Measurements from ENCODE around the gene CABP7. TPM values are rescaled to one million over a fixed set of nuclear protein-coding genes. Genes with fewer than 3 reads are reported as not detected.

The CABP7 gene
- total and polyA plus RNA-seq, 2 donors (not counting 1 experiment from before 2014, with no cell fraction given) = 0.03 TPM; not detected in 1

DNA sequence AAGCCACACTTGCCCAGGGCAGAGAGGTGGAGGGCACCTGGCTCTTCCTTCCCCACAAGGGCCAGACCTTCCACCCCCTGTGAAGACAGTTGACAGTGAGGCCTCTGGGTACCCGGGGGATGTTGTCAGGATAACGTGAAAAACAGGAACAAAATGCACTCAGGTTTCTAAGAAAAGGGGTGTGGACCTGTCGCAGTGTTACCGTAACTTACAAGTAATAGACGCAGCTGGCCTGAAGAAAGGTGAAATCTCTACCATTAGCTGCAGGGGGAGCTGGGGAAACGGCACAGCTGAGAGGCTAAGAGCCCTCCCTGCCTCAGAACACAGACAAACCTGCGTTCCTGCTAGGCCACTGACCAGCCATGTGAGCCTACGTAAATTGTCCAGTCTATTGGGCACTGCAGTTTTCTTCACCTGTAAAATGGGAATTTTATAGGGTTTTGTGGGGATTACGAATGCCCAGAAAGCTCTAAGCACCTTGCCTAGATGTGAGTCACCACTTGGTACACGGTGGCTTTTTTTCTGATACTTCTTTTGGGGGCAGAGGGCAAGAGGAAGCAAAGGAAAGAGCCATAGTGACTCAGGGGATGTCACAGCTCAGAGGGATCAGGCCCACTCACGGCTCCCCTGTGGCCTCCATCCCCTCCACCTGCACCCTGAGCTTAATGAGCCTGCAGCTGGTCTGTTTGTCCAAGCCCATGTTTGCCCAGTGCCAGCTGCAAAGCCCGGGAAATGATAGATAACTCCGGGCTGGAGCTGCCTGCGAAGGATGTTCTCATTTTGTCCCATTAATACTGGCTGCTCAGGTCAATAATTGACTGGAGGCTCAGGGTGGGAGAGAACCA lies 18.4 kb upstream of the CABP7 start:
- Histone ChIP-seq H2AFZ (ENCODE audit: insufficient read depth, low read depth, low read length, poor library complexity, severe bottlenecking) (no peak overlapping the region), H3K27me3 (replicated peaks in 1 of 4; ENCODE audit: control extremely low read depth in 1 of 4, control insufficient read depth in 3 of 4, insufficient read depth in 4 of 4, low read length in 3 of 4) (peaks cover 0 to 19% (median 4%) of the 10 kb centered on the region in 4 experiments), H3K27ac (ENCODE audit: low read length in 2 of 2) (no peak overlapping the region), H3K4me1 (ENCODE audit: control insufficient read depth in 2 of 2, insufficient read depth in 2 of 2, low read length in 2 of 2) (peaks cover 19 to 28% of the 10 kb centered on the region in 2 donors), H4K20me1 (ENCODE audit: control insufficient read depth, insufficient read depth, low read length, poor library complexity, severe bottlenecking) (no peaks in the 10 kb centered on the region), H3K4me3 (ENCODE audit: control extremely low read depth in 1 of 5, extremely low read depth in 1 of 5, insufficient read depth in 1 of 5, low read depth in 2 of 5, low read length in 4 of 5) (no peak overlapping the region), H3K36me3 (replicated peaks in 1 of 2; ENCODE audit: control extremely low read depth in 1 of 2, control insufficient read depth in 1 of 2, extremely low read depth in 1 of 2, insufficient read depth in 2 of 2, low read length in 1 of 2) (peaks cover 0 to 11% of the 10 kb centered on the region in 2 experiments), H3K9me3 (ENCODE audit: control extremely low read depth in 1 of 3, control insufficient read depth in 2 of 3, insufficient read depth in 1 of 3, low read length in 2 of 3) (peaks cover 0 to 2% (median 0%) of the 10 kb centered on the region in 3 donors), H3K4me2 (replicated peaks; ENCODE audit: low read depth, low read length, poor library complexity, severe bottlenecking) (no peak overlapping the region), H3K9ac (ENCODE audit: low read length) (no peak overlapping the region), H3K79me2 (ENCODE audit: control insufficient read depth, insufficient read depth, low read length) (no peaks in the 10 kb centered on the region)
- Mint-ChIP-seq H3K4me1 (peaks cover 20% of the 10 kb centered on the region), H3K9me3 (ENCODE audit: insufficient read depth) (no peaks in the 10 kb centered on the region), H3K27ac (no peak overlapping the region), H3K4me3 (no peak overlapping the region), H3K27me3 (peaks cover 11% of the 10 kb centered on the region)
- intact Hi-C loops (cut with micrococcal nuclease) = no loop called here
- ATAC-seq (ENCODE audit: low read depth) (peak; percentile 47), DNase-seq (peak; percentile 36)
- ChIA-PET POLR2A (no interaction called here), CTCF (interaction anchor here (0.9 to 1.3 kb wide), 2 partner anchors 65 to 303 kb away, joined by 3 read pairs; no protein-coding TSS in a partner anchor)
- TF ChIP-seq, protein P1, sequence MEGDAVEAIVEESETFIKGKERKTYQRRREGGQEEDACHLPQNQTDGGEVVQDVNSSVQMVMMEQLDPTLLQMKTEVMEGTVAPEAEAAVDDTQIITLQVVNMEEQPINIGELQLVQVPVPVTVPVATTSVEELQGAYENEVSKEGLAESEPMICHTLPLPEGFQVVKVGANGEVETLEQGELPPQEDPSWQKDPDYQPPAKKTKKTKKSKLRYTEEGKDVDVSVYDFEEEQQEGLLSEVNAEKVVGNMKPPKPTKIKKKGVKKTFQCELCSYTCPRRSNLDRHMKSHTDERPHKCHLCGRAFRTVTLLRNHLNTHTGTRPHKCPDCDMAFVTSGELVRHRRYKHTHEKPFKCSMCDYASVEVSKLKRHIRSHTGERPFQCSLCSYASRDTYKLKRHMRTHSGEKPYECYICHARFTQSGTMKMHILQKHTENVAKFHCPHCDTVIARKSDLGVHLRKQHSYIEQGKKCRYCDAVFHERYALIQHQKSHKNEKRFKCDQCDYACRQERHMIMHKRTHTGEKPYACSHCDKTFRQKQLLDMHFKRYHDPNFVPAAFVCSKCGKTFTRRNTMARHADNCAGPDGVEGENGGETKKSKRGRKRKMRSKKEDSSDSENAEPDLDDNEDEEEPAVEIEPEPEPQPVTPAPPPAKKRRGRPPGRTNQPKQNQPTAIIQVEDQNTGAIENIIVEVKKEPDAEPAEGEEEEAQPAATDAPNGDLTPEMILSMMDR (IDR thresholded peaks at IDR 0.05) = no peak
- no peak for TF ChIP-seq EZH2 (IDR thresholded peaks at IDR 0.05; ENCODE audit: borderline replicate concordance, insufficient read depth, low read depth, low read length, poor library complexity, severe bottlenecking)
- 27% methylated on average over 14 of the region's 14 CpGs for whole genome bisulfite sequencing (ENCODE audit: insufficient coverage)
